ENCODE data around the gene FHOD3. TPM values are rescaled to one million over a fixed set of nuclear protein-coding genes. Genes with fewer than 3 reads are reported as not detected.

FHOD3 gene
- total RNA-seq, 1 experiment from 2014 or later = 18.1 TPM

DNA sequence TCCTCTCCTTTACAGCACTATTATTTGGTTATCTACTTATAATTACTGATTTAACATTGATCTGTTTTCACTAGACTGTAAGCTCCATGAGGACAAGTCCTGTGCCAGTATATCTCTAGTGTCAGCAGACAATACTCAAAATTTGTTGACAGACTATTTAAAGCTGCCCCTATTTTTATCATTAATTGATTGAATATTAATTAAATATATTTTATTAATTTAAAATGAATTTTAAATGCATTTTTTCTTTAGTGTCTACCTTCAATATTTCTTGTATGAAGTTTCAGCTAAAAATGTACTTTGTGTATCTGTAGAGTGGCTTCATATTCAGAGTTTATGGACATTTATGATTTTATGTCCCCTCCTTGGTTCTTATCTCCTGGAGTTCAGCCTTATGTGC, 26.4 kb upstream of the FHOD3 start:
- TF ChIP-seq EZH2 (IDR thresholded peaks at IDR 0.05; ENCODE audit: low read length, unreplicated experiment) = no peak
- no peak for TF ChIP-seq EZH2phosphoT487 (IDR thresholded peaks at IDR 0.05; ENCODE audit: borderline replicate concordance, low read length)
- no peak for TF ChIP-seq CTCF (conservative IDR thresholded peaks at IDR 0.05; ENCODE audit: low read depth, low read length)
- BruUV-seq (replicated peaks) = no TSS peak
- H4K20me1 ChIP-seq (ENCODE audit: low read length) = no peaks in the 10 kb centered on the region
- no peaks in the 10 kb centered on the region for H3K27me3 ChIP-seq (ENCODE audit: low read length)
- no peak overlapping the region for H3K27ac ChIP-seq (ENCODE audit: low read length)
- no peaks in the 10 kb centered on the region for H3K9me3 ChIP-seq (ENCODE audit: low read length)
- CTCF ChIA-PET = no interaction called here
- no peaks in the 10 kb centered on the region for H3K36me3 ChIP-seq (ENCODE audit: low read depth, low read length)
- H3K4me1 ChIP-seq (ENCODE audit: insufficient read depth, low read length) = no peaks in the 10 kb centered on the region
- H3K4me2 ChIP-seq (ENCODE audit: low read length) = no peak overlapping the region
- no peak overlapping the region for H3K4me3 ChIP-seq (ENCODE audit: low read length)
- no peak overlapping the region for H2AFZ ChIP-seq (ENCODE audit: low read length)
- POLR2A ChIA-PET (ENCODE audit: unreplicated experiment) = no interaction called here
- no peak for ATAC-seq
- H3K79me2 ChIP-seq (ENCODE audit: low read length) = no peaks in the 10 kb centered on the region
- no peaks in the 10 kb centered on the region for H3K9me2 ChIP-seq (replicated peaks; ENCODE audit: low read length)
- H3F3A ChIP-seq (ENCODE audit: low read length, unreplicated experiment) = no peaks in the 10 kb centered on the region
- no peak overlapping the region for H3K9ac ChIP-seq (ENCODE audit: low read length)
- no peak for DNase-seq
- intact Hi-C loops (cut with micrococcal nuclease) = no loop called here

- Histone ChIP-seq H3K9ac (ENCODE audit: low read length) (no peak overlapping the region), H3K4me3 (ENCODE audit: low read length) (no peak overlapping the region), H3K9me3 (ENCODE audit: low read length) (no peaks in the 10 kb centered on the region), H3F3A (ENCODE audit: low read length, unreplicated experiment) (no peaks in the 10 kb centered on the region), H2AFZ (ENCODE audit: low read length) (no peak overlapping the region), H3K36me3 (ENCODE audit: low read depth, low read length) (no peaks in the 10 kb centered on the region), H3K27me3 (ENCODE audit: low read length) (no peaks in the 10 kb centered on the region), H3K4me1 (ENCODE audit: insufficient read depth, low read length) (no peaks in the 10 kb centered on the region), H3K79me2 (ENCODE audit: low read length) (no peaks in the 10 kb centered on the region), H3K9me2 (replicated peaks; ENCODE audit: low read length) (no peaks in the 10 kb centered on the region), H4K20me1 (ENCODE audit: low read length) (no peaks in the 10 kb centered on the region), H3K27ac (ENCODE audit: low read length) (no peak overlapping the region), H3K4me2 (ENCODE audit: low read length) (no peak overlapping the region)
- ChIA-PET CTCF (no interaction called here), POLR2A (ENCODE audit: unreplicated experiment) (no interaction called here)
- intact Hi-C loops (cut with micrococcal nuclease) = no loop called here
- DNase-seq (no peak), ATAC-seq (no peak)
- no TSS peak for BruUV-seq (replicated peaks)
- no peak for TF ChIP-seq EZH2phosphoT487 (IDR thresholded peaks at IDR 0.05; ENCODE audit: borderline replicate concordance, low read length)
- no peak for TF ChIP-seq CTCF (conservative IDR thresholded peaks at IDR 0.05; ENCODE audit: low read depth, low read length)
- no peak for TF ChIP-seq EZH2 (IDR thresholded peaks at IDR 0.05; ENCODE audit: low read length, unreplicated experiment)
These were observed 24.2 kb upstream of the FHOD3 start for GRCh38 chr18:36273347-36273746.

DNA sequence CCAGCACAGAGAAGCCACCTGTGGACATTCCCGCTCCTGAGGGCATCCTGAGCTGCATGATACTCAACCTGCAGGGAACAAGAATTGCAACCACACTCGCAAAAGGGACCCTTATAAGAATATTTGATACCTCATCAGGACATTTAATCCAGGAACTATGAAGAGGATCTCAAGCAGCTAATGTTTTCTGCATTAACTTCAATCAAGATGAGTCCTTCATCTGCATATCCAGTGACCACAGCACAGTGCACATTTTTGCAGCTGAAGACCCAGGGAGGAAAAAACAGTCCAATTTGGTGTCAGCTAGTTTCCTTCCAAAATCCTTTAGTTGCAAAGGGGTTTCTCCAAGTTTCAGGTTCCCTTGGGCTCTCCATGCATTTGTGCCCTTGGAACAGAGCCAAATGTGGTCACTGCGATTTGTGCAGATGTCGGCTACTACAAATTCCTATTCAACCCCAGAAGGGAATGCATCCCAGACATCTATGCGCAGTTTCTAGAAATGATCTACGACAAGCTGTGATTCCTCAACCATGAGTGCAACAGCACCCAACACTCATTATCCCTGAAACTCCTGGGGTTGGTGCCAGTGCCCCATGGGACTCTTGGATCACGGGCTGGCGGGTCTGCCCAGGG, 23.3 kb upstream of the FHOD3 start:
- Histone ChIP-seq H3K36me3 (ENCODE audit: low read depth, low read length) (no peaks in the 10 kb centered on the region), H3K9me3 (ENCODE audit: low read length) (no peaks in the 10 kb centered on the region), H3K9me2 (replicated peaks; ENCODE audit: low read length) (no peaks in the 10 kb centered on the region), H4K20me1 (ENCODE audit: low read length) (no peaks in the 10 kb centered on the region), H3K9ac (ENCODE audit: low read length) (no peak overlapping the region), H3F3A (ENCODE audit: low read length, unreplicated experiment) (no peaks in the 10 kb centered on the region), H3K4me2 (ENCODE audit: low read length) (no peak overlapping the region), H3K27me3 (ENCODE audit: low read length) (no peaks in the 10 kb centered on the region), H3K27ac (ENCODE audit: low read length) (no peak overlapping the region), H2AFZ (ENCODE audit: low read length) (no peak overlapping the region), H3K79me2 (ENCODE audit: low read length) (no peaks in the 10 kb centered on the region), H3K4me1 (ENCODE audit: insufficient read depth, low read length) (no peaks in the 10 kb centered on the region), H3K4me3 (ENCODE audit: low read length) (no peak overlapping the region)
- TF ChIP-seq EZH2phosphoT487 (IDR thresholded peaks at IDR 0.05; ENCODE audit: borderline replicate concordance, low read length) (no peak), CTCF (conservative IDR thresholded peaks at IDR 0.05; ENCODE audit: low read depth, low read length) (no peak), EZH2 (IDR thresholded peaks at IDR 0.05; ENCODE audit: low read length, unreplicated experiment) (no peak)
- DNase-seq = no peak
- no peak for ATAC-seq
- ChIA-PET CTCF (no interaction called here), POLR2A (ENCODE audit: unreplicated experiment) (no interaction called here)
- intact Hi-C loops (cut with micrococcal nuclease) = no loop called here
- BruUV-seq (replicated peaks) = no TSS peak
